Body of pancreas (tissue), 4 donors: ENCODE measurements around the gene POLR2J.

Experiments
- POLR2A ChIP-seq, 3 donors: fragments of 450-650 bp; IDR thresholded peaks; one replicate each; pipeline ENCODE4 v1.6.1; 2016; ENCODE audit warnings: antibody characterized with exemption in 3 of 3, mild to moderate bottlenecking in 2 of 3
- TF ChIP-seq, protein P1 (sequence below), 7 experiments: fragments of 450-650 bp in 4 of 7; fragments of 200-600 bp in 3 of 7; sonication (generic) in 3 of 7; IDR thresholded peaks; one replicate each; pipeline ENCODE4 v1.5.1; 2016 to 2019; ENCODE audit warnings: antibody characterized with exemption in 7 of 7

DNA sequence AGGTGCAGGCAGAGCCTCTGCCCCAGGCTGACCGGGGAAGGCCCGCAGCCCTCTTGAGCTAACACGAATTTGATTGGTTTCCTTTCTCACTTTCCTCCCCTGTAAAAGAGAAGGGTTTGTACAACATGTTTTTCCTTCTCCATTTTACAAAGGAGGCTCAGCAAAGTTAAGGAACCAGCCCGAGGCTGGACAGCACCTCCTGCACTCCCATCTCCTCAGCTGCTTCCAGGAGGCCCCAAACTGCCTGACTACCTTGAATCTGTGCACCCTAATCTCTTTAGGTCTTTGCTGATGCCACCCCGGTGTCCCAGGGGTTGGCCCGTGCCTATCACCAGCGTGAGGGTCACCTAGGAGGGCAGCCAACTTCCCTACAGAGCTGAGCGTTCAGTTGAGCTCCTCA, 18.3 kb downstream of the POLR2J start:
- TF ChIP-seq, protein P1, sequence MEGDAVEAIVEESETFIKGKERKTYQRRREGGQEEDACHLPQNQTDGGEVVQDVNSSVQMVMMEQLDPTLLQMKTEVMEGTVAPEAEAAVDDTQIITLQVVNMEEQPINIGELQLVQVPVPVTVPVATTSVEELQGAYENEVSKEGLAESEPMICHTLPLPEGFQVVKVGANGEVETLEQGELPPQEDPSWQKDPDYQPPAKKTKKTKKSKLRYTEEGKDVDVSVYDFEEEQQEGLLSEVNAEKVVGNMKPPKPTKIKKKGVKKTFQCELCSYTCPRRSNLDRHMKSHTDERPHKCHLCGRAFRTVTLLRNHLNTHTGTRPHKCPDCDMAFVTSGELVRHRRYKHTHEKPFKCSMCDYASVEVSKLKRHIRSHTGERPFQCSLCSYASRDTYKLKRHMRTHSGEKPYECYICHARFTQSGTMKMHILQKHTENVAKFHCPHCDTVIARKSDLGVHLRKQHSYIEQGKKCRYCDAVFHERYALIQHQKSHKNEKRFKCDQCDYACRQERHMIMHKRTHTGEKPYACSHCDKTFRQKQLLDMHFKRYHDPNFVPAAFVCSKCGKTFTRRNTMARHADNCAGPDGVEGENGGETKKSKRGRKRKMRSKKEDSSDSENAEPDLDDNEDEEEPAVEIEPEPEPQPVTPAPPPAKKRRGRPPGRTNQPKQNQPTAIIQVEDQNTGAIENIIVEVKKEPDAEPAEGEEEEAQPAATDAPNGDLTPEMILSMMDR (IDR thresholded peaks at IDR 0.05), result no peak
- no peak for TF ChIP-seq POLR2A (IDR thresholded peaks at IDR 0.05)
